Activated T-cell treated with anti-CD3 and anti-CD28 coated beads for 24 hours (primary cell): ENCODE measurements around the gene CELF5.
"Not testable (repeated sequence)": the region's sequence is repeated elsewhere in the genome, so short reads cannot be mapped to it uniquely, and the experiment has no call there.

Source experiments
- DNase-seq: peaks from one replicate; pipeline ENCODE4 v3.0.0-alpha.2; 2020; ENCODE audit warnings: low read depth

The CELF5 gene

DNA sequence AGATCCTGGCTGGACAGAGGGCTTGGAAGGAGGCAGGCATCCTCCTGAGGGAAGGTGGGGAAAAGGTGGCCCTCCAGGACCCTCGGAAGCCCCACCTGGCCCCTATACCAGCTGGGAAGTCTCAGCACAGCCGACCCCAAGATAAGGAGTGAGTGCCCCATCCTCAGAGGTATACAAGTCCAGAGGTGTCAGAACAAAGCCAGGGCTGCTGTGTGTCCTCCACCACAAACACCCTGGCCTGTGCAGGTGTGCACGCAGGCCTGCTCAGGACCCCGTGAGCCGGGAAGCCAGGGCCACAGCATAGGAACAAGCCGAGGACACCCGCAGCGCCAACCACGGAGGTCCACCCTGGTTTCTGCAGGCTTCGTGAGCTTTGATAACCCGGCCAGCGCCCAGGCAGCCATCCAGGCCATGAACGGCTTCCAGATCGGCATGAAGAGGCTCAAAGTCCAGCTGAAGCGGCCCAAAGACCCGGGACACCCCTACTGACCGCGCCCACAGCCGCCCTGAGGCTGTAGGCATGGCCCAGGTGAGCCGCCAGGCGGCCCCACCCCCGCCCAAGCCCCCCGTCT, 68.6 kb downstream of the CELF5 start:
- no peak for DNase-seq

DNA sequence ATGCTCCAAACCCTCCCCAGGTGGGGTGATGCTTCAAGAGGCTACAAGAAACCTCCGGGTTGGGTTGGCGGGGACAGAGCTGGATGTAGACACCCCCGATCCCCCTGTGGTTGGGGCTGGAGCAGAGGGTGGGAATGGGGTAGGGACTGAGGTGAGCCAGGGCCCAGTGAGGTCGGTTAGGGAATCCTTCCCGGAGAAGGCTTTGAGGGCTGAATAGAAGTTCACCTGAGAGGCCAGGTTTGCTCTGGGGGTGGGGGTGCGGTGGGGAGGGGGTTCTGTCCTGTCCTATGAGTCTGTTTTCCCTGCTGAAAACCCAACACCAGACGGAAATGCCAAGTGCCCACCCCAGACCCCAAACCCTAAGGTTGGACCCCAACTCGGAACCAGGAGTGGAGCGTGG, 69.1 kb downstream of the CELF5 start:
- DNase-seq: no peak

GRCh38 chr19:3294080-3294850, 69.8 kb downstream of the CELF5 start:
- DNase-seq: no peak

GRCh38 chr19:3295581-3295980, 71.1 kb downstream of the CELF5 start:
- DNase-seq: no peak

DNA sequence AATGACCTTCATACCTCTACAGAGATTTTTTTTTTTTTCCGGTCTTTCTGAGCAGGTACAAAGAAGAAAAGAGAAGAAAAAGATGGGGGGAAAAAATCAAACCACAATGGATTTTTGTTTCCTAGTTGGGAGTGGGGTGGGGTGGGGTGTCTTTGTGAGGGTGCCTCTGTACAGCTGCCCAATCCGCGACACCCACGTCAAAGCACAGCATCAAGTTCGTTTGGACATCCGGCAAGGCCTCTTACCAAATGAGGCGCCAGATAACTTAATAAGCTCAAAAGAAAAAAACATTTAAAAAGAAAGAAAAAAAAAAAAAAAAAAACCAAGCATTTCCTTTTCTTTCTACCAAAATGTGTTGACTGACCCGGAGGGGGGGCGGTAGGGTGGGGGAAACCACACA, 71.6 kb downstream of the CELF5 start:
- no peak for DNase-seq

GRCh38 chr19:3296446-3296845, 72.0 kb downstream of the CELF5 start:
- DNase-seq: no peak

GRCh38 chr19:3298853-3299449, 74.5 kb downstream of the CELF5 start:
- DNase-seq: no peak

GRCh38 chr19:3300566-3300965, 76.1 kb downstream of the CELF5 start:
- not testable (repeated sequence) for DNase-seq

DNA sequence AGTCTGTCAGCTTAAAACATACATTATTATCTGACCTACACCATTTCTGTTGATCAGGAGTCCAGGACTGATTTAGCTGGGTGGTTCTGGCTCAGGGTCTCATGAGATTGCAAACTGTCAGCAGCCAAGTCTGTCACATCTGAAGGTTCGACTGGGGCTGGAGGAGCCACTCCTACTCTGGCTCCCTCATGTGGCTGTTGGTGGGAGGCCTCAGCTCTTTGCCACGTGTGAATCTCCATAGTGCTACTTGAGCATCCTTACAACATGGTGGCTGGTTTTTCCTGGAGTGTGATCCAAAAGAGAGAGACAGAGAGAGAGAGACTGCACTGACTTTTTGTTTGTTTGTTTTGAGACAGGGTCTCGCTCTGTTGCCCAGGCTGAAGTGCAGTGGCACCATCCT, 78.3 kb downstream of the CELF5 start:
- no peak for DNase-seq

GRCh38 chr19:3304871-3305423, 80.5 kb downstream of the CELF5 start:
- DNase-seq: peak; percentile 72

DNA sequence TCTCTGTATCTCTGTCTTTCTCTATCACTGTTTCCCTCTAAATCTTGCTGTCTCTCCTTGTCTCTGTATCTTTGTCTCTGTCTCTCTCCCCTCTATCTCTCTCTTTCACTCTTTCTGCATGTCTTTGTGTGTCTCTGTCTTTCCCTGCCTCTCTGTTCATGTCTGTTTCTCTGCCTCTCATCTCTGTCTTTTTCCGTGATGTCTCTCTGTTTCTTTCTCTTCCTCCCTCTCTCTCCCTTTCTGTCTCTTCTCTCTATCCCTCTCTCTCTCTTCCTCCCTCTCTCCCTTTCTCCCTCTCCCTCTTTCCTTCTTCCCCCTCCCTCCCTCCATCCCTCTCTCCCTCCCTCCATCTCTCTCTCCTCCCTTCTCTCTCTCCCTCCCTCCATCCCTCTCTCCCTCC, 85.3 kb downstream of the CELF5 start:
- DNase-seq: no peak

- no peak for DNase-seq
Observed at GRCh38 chr19:3310280-3310679, 85.8 kb downstream of the CELF5 start.

- no peak for DNase-seq
Observed at GRCh38 chr19:3310711-3311110, 86.2 kb downstream of the CELF5 start.

DNA sequence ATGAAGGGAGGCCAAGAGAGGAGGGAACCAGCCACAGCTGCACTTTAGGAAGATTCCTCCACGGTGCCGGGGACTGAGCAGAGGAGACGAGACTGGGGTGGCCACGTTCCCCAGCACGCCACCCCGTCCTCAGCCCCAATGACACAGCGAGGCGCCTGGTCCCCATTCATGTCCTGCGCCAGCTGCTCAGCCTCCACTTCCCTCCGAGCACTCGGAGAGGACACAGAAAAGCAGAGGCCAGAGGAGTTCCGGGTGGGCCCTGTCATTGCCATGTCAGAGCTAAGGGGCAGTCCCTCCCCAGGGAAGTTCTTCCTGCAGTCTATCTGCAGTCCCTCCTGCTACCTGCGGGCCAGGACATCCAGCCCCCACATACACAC, 88.7 kb downstream of the CELF5 start:
- DNase-seq: no peak

DNA sequence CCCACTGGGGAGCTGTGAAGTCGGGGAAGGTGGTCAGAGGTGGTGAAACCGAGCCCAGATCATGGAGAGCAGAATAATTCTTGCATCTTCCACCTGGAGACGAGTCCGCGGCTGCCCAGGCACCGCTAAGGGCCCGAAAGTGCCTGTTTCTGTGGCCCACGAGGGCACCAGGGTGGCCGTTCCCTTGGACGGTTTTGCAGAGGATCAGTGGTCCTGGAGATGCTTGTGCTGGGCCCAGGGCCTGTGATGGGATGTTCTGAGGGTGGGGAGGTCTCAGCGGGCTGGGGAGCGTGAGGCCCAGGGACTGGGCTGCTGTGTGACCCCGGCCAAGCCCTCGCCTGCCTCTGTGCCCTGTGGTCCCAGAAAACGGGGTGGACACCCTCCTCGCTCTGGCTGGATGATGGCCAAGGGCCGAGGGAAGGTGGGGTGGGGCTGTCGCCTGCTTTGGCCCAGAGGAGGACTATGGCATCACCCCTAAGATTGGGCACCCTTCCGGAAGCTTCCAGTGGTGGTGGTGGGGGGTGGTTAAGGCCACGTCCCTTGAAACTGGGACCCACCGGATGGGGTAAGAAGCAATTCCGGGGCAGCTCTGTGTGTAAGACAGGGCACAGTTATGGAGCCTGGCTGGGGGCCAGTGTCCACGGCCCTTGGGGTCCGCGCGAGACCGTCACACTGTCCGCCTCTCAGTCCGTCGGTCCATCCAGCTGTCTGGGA, 90.7 kb downstream of the CELF5 start:
- DNase-seq: no peak

GRCh38 chr19:3315676-3315973, 91.2 kb downstream of the CELF5 start:
- DNase-seq: no peak

DNA sequence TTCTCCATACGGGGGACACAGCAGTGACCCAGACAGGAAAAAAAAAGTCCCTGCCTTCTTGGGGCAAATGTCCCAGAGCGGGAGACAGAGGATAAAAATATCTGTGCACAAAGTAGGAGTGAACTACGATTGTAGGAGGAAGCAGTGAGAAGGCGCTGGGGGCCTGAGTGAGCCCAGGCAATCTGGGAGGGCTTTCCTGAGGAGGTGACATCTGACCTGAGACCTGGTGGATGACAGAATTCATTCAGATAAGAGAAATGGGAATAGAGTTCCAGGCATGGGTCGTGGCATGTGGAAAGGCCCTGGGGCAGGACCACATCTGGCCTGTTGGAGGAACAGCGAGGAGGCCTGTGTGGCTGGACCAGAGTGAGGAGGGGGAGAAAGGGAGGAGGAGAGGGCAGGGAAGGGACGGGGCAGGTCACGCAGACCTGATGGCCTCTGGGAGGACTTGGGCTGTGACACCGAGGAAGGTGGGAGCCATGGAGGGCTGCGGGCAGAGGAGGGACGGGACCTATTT, 91.7 kb downstream of the CELF5 start:
- no peak for DNase-seq

DNA sequence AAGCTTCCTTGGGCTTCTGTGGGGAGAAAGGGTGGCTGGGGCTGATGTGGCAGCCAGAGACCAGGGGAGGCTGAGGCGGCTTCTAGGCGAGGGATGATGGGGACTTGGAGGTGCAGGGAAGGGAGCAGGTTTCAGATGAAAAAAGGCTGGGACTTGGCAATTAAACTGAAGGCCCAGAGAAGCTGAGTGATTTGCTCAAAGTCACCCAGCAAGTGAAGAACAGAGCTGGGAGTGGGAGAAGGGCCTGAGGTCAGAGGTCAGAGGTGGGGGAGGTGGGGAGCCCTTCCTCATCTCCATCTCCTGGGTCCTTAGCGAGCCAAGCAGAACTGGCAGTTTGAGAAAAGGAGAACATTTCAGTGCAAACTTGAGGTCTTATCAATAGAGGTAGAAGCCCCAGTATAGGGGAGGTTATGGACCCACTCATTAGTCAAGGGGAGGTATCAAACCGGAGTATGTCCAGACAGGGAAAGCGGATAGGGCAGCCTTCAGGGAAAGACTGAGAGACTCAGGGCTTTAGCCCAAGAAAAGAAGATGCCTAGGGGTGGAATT, 92.3 kb downstream of the CELF5 start:
- DNase-seq: no peak

GRCh38 chr19:3319643-3320353, 95.3 kb downstream of the CELF5 start:
- no peak for DNase-seq

DNA sequence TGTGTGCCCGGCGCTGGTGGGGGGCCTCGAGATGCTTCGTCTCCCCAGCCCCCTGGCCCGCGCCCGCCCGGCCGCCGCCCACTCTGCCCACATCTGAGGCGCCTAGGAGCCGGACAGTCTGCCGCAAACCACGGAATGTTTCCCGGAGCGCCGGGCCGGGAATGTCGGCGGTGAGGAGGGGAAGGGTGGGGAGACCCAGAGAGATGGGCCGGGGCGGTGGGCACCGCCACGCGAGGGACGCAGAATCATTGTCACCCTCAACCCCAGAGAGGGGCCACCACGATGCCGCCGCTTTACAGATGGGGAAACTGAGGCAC, 95.9 kb downstream of the CELF5 start:
- DNase-seq: no peak

- DNase-seq: no peak
Observed at GRCh38 chr19:3320853-3321252, 96.4 kb downstream of the CELF5 start.

DNA sequence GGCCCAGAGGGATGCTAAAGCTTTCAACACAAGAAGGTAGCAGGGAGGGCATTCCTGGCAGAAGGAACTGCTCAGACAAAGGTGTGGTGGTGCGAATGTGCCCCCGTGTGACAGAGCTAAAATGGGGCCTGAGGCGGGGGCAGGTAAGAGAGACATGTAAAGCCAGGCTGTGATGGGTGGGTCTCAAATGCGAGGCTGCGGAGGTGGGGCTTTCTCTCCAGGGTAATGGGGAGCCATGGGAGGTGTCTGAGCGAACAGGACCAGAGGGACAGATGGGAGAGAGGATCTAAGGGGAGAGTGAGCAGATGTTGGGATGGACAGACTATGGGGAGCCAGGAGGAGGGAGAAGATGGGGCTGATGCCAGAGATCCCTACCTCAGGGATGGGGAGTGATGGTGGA, 97.2 kb downstream of the CELF5 start:
- no peak for DNase-seq
